Lung (tissue), 13 donors: ENCODE results near the gene ERVMER34-1. TPM values are rescaled to one million over a fixed set of nuclear protein-coding genes. Genes with fewer than 3 reads are reported as not detected.
A peak's percentile ranks its signal among the peaks of the same experiment; 100 is the strongest.

ENCODE experiments used
- ATAC-seq: fragments of 200-7000 bp; cut with Tn5 transposase; one replicate; pipeline ENCODE4 v1.9.1; 2020; ENCODE audit warnings: moderate number of reproducible peaks; ENCODE audit not compliant: insufficient read depth, low FRiP score
- DNase-seq, 3 donors: peaks; one replicate each; pipeline ENCODE4 v3.0.0-alpha.2; 2013 to 2017
- H3K27ac ChIP-seq, 2 donors: one replicate each; pipeline ENCODE4 v1.5.1; 2013; ENCODE audit warnings: mild to moderate bottlenecking in 2 of 2, moderate library complexity in 2 of 2, control low read depth in 1 of 2, inconsistent platforms in 1 of 2, low read depth in 1 of 2, low read length in 1 of 2
- H3K27me3 ChIP-seq, 3 donors: one replicate each; pipeline ENCODE4 v1.5.1; 2013; ENCODE audit warnings: low read length in 2 of 3; ENCODE audit not compliant: control insufficient read depth in 3 of 3, insufficient read depth in 3 of 3
- H3K36me3 ChIP-seq, 4 donors: one replicate each; pipeline ENCODE4 v1.5.1; 2013; ENCODE audit warnings: low read length in 4 of 4, mild to moderate bottlenecking in 1 of 4, moderate library complexity in 1 of 4; ENCODE audit not compliant: control insufficient read depth in 4 of 4, insufficient read depth in 4 of 4
- H3K4me1 ChIP-seq, 5 donors: one replicate each; pipeline ENCODE4 v1.5.1; 2013; ENCODE audit warnings: low read length in 5 of 5, mild to moderate bottlenecking in 2 of 5, moderate library complexity in 1 of 5; ENCODE audit not compliant: control insufficient read depth in 5 of 5, insufficient read depth in 5 of 5
- H3K4me3 ChIP-seq: one replicate; pipeline ENCODE4 v1.5.1; 2013; ENCODE audit warnings: mild to moderate bottlenecking, control low read depth, moderate library complexity
- H3K9ac ChIP-seq, 2 donors: one replicate each; pipeline ENCODE4 v1.5.1; 2013; ENCODE audit warnings: low read length in 2 of 2, control low read depth in 1 of 2; ENCODE audit not compliant: insufficient read depth in 1 of 2
- H3K9me3 ChIP-seq, 4 donors: one replicate each; pipeline ENCODE4 v1.5.1; 2013; ENCODE audit warnings: low read length in 3 of 4, mild to moderate bottlenecking in 1 of 4, moderate library complexity in 1 of 4; ENCODE audit not compliant: control insufficient read depth in 4 of 4, insufficient read depth in 3 of 4
- WGBS, 2 donors: extraction: QIAGEN DNeasy Blood & Tissue Kit; methylation state at CpG; one replicate each; pipeline ENCODE4 v1.1.7; 2013; 5-methylcytosine and 5-hydroxymethylcytosine counted together
- polyA plus RNA-seq, 2 donors: library from polyadenylated mRNA; stranded (reverse); fragments of 200-250 nt; gene quantifications; one replicate each; pipeline ENCODE4 v1.2.1, GENCODE V29; 2013
- small RNA-seq: library from RNA; depleted of rRNA; stranded (forward); fragments of <200 nt; gene quantifications from one replicate; pipeline ENCODE3, GENCODE V24; 2014; ENCODE audit warnings: low replicate concordance
- total RNA-seq, 2 donors: library from RNA; depleted of rRNA in 1 of 2; stranded (reverse); fragments of >200 nt in 1 of 2; gene quantifications; one replicate each; pipeline ENCODE4 v1.2.1, GENCODE V29; 2014 to 2021
- TF ChIP-seq, protein P1 (sequence below): IDR thresholded peaks from 2 replicates; pipeline ENCODE4 v1.5.1; 2012; ENCODE audit warnings: mild to moderate bottlenecking; ENCODE audit errors: control extremely low read depth, extremely low read depth
- donor health status: control.
- donor health status: control.
- donor health status: Bipolar disorder and iron deficiency.
- donor health status: healthy.
- donor health status: DM: yes; HTN: yes; CAD: no.

Gene ERVMER34-1
- total and polyA plus RNA-seq, 4 donors, result 0.83 to 2.2 (median 0.91) TPM

DNA sequence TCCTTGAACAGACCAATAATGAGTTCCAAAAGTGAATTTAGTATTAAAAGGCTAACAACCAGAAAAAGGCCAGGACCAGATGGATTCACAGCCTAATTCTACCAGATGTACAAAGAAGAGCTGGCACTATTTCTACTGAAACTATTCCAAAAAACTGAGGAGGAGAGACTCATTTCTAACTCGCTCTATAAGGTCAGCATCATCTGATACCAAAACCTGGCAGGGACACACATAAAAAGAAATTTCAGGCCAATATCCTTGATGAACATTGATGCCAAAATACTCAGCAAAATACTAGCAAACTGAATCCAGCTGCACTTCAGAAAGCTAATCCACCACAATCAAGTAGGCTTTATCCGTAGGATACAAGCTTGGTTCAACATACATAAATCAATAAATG lies 56.3 kb downstream of the ERVMER34-1 start:
- ATAC-seq, result no peak
- H3K4me1 ChIP-seq, result no peaks in the 10 kb centered on the region

DNA sequence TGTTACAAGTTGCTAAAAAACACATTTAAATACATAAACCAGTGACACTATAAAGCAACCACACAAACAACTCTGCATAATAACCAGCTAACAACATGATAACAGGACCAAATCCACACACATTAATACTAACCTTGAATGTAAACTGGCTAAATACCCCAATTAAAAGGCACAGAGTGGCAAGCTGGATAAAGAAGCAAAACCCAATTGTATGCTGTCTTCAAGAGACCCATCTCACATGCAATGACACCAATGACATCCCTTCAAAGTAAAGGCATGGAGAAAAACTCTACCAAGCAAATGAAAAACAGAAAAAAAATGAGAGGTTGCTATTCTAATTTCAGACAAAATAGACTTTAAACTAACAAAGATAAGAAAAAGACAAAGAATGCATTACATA lies 57.7 kb downstream of the ERVMER34-1 start:
- TF ChIP-seq, protein P1, sequence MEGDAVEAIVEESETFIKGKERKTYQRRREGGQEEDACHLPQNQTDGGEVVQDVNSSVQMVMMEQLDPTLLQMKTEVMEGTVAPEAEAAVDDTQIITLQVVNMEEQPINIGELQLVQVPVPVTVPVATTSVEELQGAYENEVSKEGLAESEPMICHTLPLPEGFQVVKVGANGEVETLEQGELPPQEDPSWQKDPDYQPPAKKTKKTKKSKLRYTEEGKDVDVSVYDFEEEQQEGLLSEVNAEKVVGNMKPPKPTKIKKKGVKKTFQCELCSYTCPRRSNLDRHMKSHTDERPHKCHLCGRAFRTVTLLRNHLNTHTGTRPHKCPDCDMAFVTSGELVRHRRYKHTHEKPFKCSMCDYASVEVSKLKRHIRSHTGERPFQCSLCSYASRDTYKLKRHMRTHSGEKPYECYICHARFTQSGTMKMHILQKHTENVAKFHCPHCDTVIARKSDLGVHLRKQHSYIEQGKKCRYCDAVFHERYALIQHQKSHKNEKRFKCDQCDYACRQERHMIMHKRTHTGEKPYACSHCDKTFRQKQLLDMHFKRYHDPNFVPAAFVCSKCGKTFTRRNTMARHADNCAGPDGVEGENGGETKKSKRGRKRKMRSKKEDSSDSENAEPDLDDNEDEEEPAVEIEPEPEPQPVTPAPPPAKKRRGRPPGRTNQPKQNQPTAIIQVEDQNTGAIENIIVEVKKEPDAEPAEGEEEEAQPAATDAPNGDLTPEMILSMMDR, result no peak
- Histone ChIP-seq H3K27me3 (no peaks in the 10 kb centered on the region), H3K4me1 (no peaks in the 10 kb centered on the region), H3K4me3 (no peak overlapping the region), H3K27ac (no peak overlapping the region), H3K9ac (no peak overlapping the region), H3K36me3 (no peaks in the 10 kb centered on the region), H3K9me3 (peaks cover 0 to 8% (median 2%) of the 10 kb centered on the region in 4 donors)
- DNase-seq (no peak), ATAC-seq (no peak)

More for the DNA sequence above, 56.3 kb downstream of the ERVMER34-1 start:
- H3K36me3 ChIP-seq, result no peaks in the 10 kb centered on the region
- no peaks in the 10 kb centered on the region for H3K27me3 ChIP-seq
- no peak for DNase-seq
- TF ChIP-seq, protein P1, result no peak
- H3K9ac ChIP-seq, result no peak overlapping the region
- H3K9me3 ChIP-seq, result peaks cover 0 to 8% (median 2%) of the 10 kb centered on the region in 4 donors
- no peak overlapping the region for H3K4me3 ChIP-seq
- H3K27ac ChIP-seq, result no peak overlapping the region
- 91% methylated on average over 2 of the region's 2 CpGs for WGBS, 2 donors

Small RNAs within 50 kb of the gene (small RNA-seq; reads per million reads assigned to genes)
- gene MIR4449, result 1.1 reads per million, percentile 84 among the genes with 10 or more reads in this experiment
- not detected for gene RF00019
- not detected for gene RF00568
- gene SNORA26, result 28.1 reads per million, percentile 97 among the genes with 10 or more reads in this experiment

Other genes with a start within 250 kb of the ERVMER34-1 start
- gene USP46, start 92.1 kb downstream of the ERVMER34-1 start, total RNA-seq, result 10 to 100 TPM; 13.4 to 30.8 TPM
- 1 to 10 TPM; 2.3 to 4.1 TPM for gene USP46, start 92.1 kb downstream of the ERVMER34-1 start, polyA plus RNA-seq
- 1 to 10 TPM; 1.0 to 5.7 TPM for gene RASL11B, start 110.9 kb upstream of the ERVMER34-1 start, total RNA-seq
- gene RASL11B, start 110.9 kb upstream of the ERVMER34-1 start, polyA plus RNA-seq, result 1 to 10 TPM; 1.3 to 2.0 TPM